HCT116 (cell line): Measurements from ENCODE around the gene USP54. TPM values are rescaled to one million over a fixed set of nuclear protein-coding genes. Genes with fewer than 3 reads are reported as not detected.

Experiments used
- ATAC-seq: fragments of 200-7000 bp; cut with Tn5 transposase; 2 replicates; pipeline ENCODE4 v1.9.1; 2020; ENCODE audit warnings: mild to moderate bottlenecking, moderate library complexity
- BruUV-seq: library from RNA; stranded (reverse); fragments of 400-500 nt; replicated peaks from 2 replicates; lab custom pipeline; 2021; lab: Mats Ljungman, UMichigan
- CTCF ChIA-PET: fragments of 300-600 bp; sonication (Branson Sonifier 250); formaldehyde crosslinking; loops from one replicate; lab custom pipeline; 2021; ENCODE audit warnings: antibody characterized with exemption; lab: Charles Lee
- POLR2A ChIA-PET: fragments of 300-600, 350-600 bp; sonication (Branson Sonifier 250); formaldehyde crosslinking; loops from one replicate; lab custom pipeline; 2021; ENCODE audit warnings: antibody characterized with exemption; lab: Charles Lee
- RAD21 ChIA-PET, 2 experiments: fragments of 300-600 bp; sonication (Branson Sonifier 250); formaldehyde crosslinking; loops; one replicate each; lab custom pipeline; 2023; ENCODE audit warnings: low total read pairs in 2 of 2; ENCODE audit not compliant: uncharacterized antibody in 2 of 2, unreplicated experiment in 2 of 2, low non-redundant PET in 1 of 2; lab: Charles Lee
- DNase-seq: peaks from one replicate; pipeline ENCODE4 v3.0.0-alpha.2; 2010; ENCODE audit warnings: low read depth, low spot score
- H2AFZ ChIP-seq: fragments of 200-600 bp; shearing (Covaris generic), sonication (generic); 2 replicates; pipeline ENCODE4 v1.6.1; 2017; ENCODE audit warnings: low read depth, mixed run types, mixed read lengths, antibody characterized with exemption, low read length; ENCODE audit not compliant: poor library complexity, severe bottlenecking
- H3K27ac ChIP-seq: 2 replicates; pipeline ENCODE4 v1.5.1; 2012; ENCODE audit warnings: low read depth, low read length
- H3K27me3 ChIP-seq: fragments of 200-600 bp; sonication (generic); 2 replicates; pipeline ENCODE4 v1.6.1; 2016; ENCODE audit warnings: mixed run types, low read length, mixed read lengths; ENCODE audit not compliant: insufficient read depth
- H3K36me3 ChIP-seq, 2 experiments: fragments of 200-500 bp in 1 of 2; fragments of 200-600 bp in 1 of 2; sonication (Bioruptor generic) in 1 of 2; sonication (generic) in 1 of 2; 2 replicates each; pipeline versions ENCODE4 v1.5.1 to v1.6.1; 2014 to 2016; ENCODE audit warnings: low read length in 2 of 2, inconsistent platforms in 1 of 2, mixed read lengths in 1 of 2, mixed run types in 1 of 2; ENCODE audit not compliant: insufficient read depth in 2 of 2, control insufficient read depth in 1 of 2
- H3K4me1 ChIP-seq, 2 experiments: fragments of 200-600 bp in 1 of 2; sonication (generic) in 1 of 2; 2 replicates each; pipeline versions ENCODE4 v1.5.1 to v1.6.1; 2012 to 2017; ENCODE audit warnings: low read length in 2 of 2, inconsistent platforms in 1 of 2, mild to moderate bottlenecking in 1 of 2, mixed read lengths in 1 of 2, mixed run types in 1 of 2, moderate library complexity in 1 of 2; ENCODE audit not compliant: insufficient read depth in 2 of 2, control insufficient read depth in 1 of 2
- H3K4me2 ChIP-seq: fragments of 200-600 bp; sonication (generic); 2 replicates; pipeline ENCODE4 v1.6.1; 2017; ENCODE audit warnings: mixed run types, low read length, mixed read lengths
- H3K4me3 ChIP-seq, 2 experiments: fragments of 200-600 bp in 1 of 2; sonication (generic) in 1 of 2; replicated peaks in 1 of 2; 2 replicates each; pipeline ENCODE4 v1.5.1; 2011 to 2016; ENCODE audit warnings: low read length in 2 of 2, control low read depth in 1 of 2, low read depth in 1 of 2, mild to moderate bottlenecking in 1 of 2, mixed read lengths in 1 of 2, mixed run types in 1 of 2
- H3K79me2 ChIP-seq: fragments of 200-600 bp; sonication (generic); 2 replicates; pipeline ENCODE4 v1.6.1; 2017; ENCODE audit warnings: mild to moderate bottlenecking, mixed run types, low read length, moderate library complexity, mixed read lengths; ENCODE audit not compliant: insufficient read depth
- H3K9ac ChIP-seq: fragments of 200-600 bp; sonication (generic); 2 replicates; pipeline ENCODE4 v1.6.1; 2016; ENCODE audit warnings: low read length, mixed read lengths
- H3K9me2 ChIP-seq: fragments of 200-600 bp; sonication (generic), shearing (Covaris generic); 2 replicates; pipeline ENCODE4 v1.6.1; 2017; ENCODE audit warnings: mixed run types, mild to moderate bottlenecking, moderate library complexity; ENCODE audit not compliant: insufficient read depth
- H3K9me3 ChIP-seq, 2 experiments: fragments of 200-500 bp in 1 of 2; fragments of 200-600 bp in 1 of 2; sonication (Bioruptor generic) in 1 of 2; sonication (generic) in 1 of 2; 2 replicates each; pipeline ENCODE4 v1.6.1; 2014 to 2017; ENCODE audit warnings: low read length in 2 of 2, mixed read lengths in 2 of 2, inconsistent platforms in 1 of 2, low read depth in 1 of 2, mild to moderate bottlenecking in 1 of 2, mixed run types in 1 of 2, moderate library complexity in 1 of 2; ENCODE audit not compliant: control insufficient read depth in 1 of 2, insufficient read depth in 1 of 2
- H4K20me1 ChIP-seq: fragments of 200-600 bp; sonication (generic), shearing (Covaris generic); 2 replicates; pipeline ENCODE4 v1.6.1; 2017; ENCODE audit warnings: mixed run types, mild to moderate bottlenecking, moderate library complexity; ENCODE audit not compliant: insufficient read depth
- CBX3 ChIP-seq: IDR thresholded peaks from 2 replicates; pipeline ENCODE4 v1.6.1; 2012; ENCODE audit warnings: low read depth
- ELF1 ChIP-seq: IDR thresholded peaks from 2 replicates; pipeline ENCODE4 v1.6.1; 2012; ENCODE audit warnings: low read depth, borderline replicate concordance
- EZH2phosphoT487 ChIP-seq: fragments of 200-600 bp; IDR thresholded peaks from 2 replicates; pipeline ENCODE4 v1.6.1; 2018; ENCODE audit warnings: antibody characterized with exemption, borderline replicate concordance
- FOSL1 ChIP-seq: IDR thresholded peaks from 2 replicates; pipeline ENCODE4 v1.6.1; 2012; ENCODE audit warnings: low read depth
- JUND ChIP-seq: IDR thresholded peaks from 2 replicates; pipeline ENCODE4 v1.6.1; 2012
- POLR2A ChIP-seq: IDR thresholded peaks from 2 replicates; pipeline ENCODE4 v1.7.0; 2011; ENCODE audit warnings: borderline replicate concordance; ENCODE audit not compliant: insufficient read depth, insufficient read length; ENCODE audit errors: extremely low read depth
- POLR2AphosphoS5 ChIP-seq: IDR thresholded peaks from 2 replicates; pipeline ENCODE4 v1.6.1; 2011; ENCODE audit warnings: mild to moderate bottlenecking, low read depth, low read length, moderate library complexity
- RAD21 ChIP-seq: IDR thresholded peaks from 2 replicates; pipeline ENCODE4 v1.6.1; 2012; ENCODE audit warnings: low read depth, mild to moderate bottlenecking
- SIN3A ChIP-seq: IDR thresholded peaks from 2 replicates; pipeline ENCODE4 v1.6.1; 2012; ENCODE audit warnings: low read depth
- SP1 ChIP-seq: IDR thresholded peaks from 2 replicates; pipeline ENCODE4 v1.6.1; 2012; ENCODE audit warnings: low read depth
- SRF ChIP-seq: IDR thresholded peaks from 2 replicates; pipeline ENCODE4 v1.6.1; 2012; ENCODE audit warnings: low read depth
- TCF7L2 ChIP-seq: IDR thresholded peaks from 2 replicates; pipeline ENCODE4 v1.7.0; 2011; ENCODE audit warnings: borderline replicate concordance, inconsistent platforms; ENCODE audit not compliant: insufficient read depth, insufficient read length; ENCODE audit errors: extremely low read depth
- YY1 ChIP-seq: IDR thresholded peaks from 2 replicates; pipeline ENCODE4 v1.6.1; 2011; ENCODE audit warnings: low read length, low read depth, moderate library complexity, mild to moderate bottlenecking; ENCODE audit not compliant: insufficient replicate concordance; ENCODE audit errors: extremely low read depth
- ZFX ChIP-seq: fragments of 450-650 bp; IDR thresholded peaks from 2 replicates; pipeline ENCODE4 v1.6.1; 2017
- ZNF274 ChIP-seq: fragments of 200-500 bp; sonication (Bioruptor generic); IDR thresholded peaks from 2 replicates; pipeline ENCODE4 v1.6.1; 2014; ENCODE audit warnings: mild to moderate bottlenecking, low read depth, low read length, inconsistent platforms
- intact Hi-C: fragments of 100-400 bp; cut with micrococcal nuclease; formaldehyde crosslinking; loops from 2 replicates; pipeline ENCODE4 v1.10.0; 2022
- total RNA-seq: library from RNA; stranded (reverse); gene quantifications from one replicate; pipeline ENCODE4 v1.2.1, GENCODE V29; 2021; ENCODE audit not compliant: unreplicated experiment
- TF ChIP-seq, protein P1 (sequence below): IDR thresholded peaks from 2 replicates; pipeline ENCODE4 v1.6.1; 2012; ENCODE audit warnings: low read depth
- TF ChIP-seq, protein P2 (sequence below): IDR thresholded peaks from 2 replicates; pipeline ENCODE4 v1.6.1; 2011; ENCODE audit warnings: mild to moderate bottlenecking, low read length, moderate library complexity; ENCODE audit not compliant: insufficient replicate concordance; ENCODE audit errors: extremely low read depth
- TF ChIP-seq, protein P3 (sequence below): IDR thresholded peaks from 2 replicates; pipeline ENCODE4 v1.6.1; 2012
- TF ChIP-seq, protein P4 (sequence below), 3 experiments: fragments of 200-600 bp in 1 of 3; sonication (generic) in 1 of 3; IDR thresholded peaks in 2 of 3; conservative IDR thresholded peaks in 1 of 3; 2 replicates each; pipeline ENCODE4 v1.5.1; 2012 to 2017; ENCODE audit warnings: low read depth in 2 of 3, low read length in 2 of 3, antibody characterized with exemption in 1 of 3, borderline replicate concordance in 1 of 3, control low read depth in 1 of 3, mild to moderate bottlenecking in 1 of 3, mixed read lengths in 1 of 3, mixed run types in 1 of 3, moderate library complexity in 1 of 3; ENCODE audit not compliant: insufficient read depth in 1 of 3
- TF ChIP-seq, protein P5 (sequence below): IDR thresholded peaks from 2 replicates; pipeline ENCODE4 v1.6.1; 2012

The USP54 gene
- total RNA-seq, 1 experiment from 2014 or later: 28.0 TPM

DNA sequence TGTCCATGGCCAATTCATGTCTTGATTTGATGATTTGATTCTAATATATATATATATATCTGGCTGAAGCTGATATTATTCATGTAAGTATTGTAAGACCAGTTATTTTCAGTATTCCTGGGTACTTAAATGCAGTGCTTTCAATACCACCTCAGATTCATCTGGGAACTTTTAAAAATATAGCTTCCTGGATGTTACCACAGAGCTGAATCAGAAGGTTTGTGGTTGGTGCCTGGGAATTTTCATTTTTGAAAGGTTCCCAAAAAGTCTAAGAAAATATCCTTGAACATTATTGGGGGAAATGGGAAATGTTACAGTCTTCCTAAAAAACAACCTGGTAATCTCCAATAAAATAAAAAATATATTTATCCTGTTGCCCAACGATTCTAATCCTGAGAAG lies 84.7 kb downstream of the USP54 start:
- Histone ChIP-seq H3K9ac (no peak overlapping the region), H3K4me1 (no peaks in the 10 kb centered on the region), H3K4me2 (no peak overlapping the region), H3K9me3 (no peaks in the 10 kb centered on the region), H4K20me1 (no peaks in the 10 kb centered on the region), H3K4me3 (no peak overlapping the region), H3K27ac (no peak overlapping the region), H3K36me3 (no peaks in the 10 kb centered on the region), H3K9me2 (no peaks in the 10 kb centered on the region), H3K79me2 (no peaks in the 10 kb centered on the region), H3K27me3 (no peaks in the 10 kb centered on the region), H2AFZ (no peak overlapping the region)
- ChIA-PET POLR2A (no interaction called here), CTCF (no interaction called here), RAD21 (no interaction called here)
- TF ChIP-seq, protein P1, sequence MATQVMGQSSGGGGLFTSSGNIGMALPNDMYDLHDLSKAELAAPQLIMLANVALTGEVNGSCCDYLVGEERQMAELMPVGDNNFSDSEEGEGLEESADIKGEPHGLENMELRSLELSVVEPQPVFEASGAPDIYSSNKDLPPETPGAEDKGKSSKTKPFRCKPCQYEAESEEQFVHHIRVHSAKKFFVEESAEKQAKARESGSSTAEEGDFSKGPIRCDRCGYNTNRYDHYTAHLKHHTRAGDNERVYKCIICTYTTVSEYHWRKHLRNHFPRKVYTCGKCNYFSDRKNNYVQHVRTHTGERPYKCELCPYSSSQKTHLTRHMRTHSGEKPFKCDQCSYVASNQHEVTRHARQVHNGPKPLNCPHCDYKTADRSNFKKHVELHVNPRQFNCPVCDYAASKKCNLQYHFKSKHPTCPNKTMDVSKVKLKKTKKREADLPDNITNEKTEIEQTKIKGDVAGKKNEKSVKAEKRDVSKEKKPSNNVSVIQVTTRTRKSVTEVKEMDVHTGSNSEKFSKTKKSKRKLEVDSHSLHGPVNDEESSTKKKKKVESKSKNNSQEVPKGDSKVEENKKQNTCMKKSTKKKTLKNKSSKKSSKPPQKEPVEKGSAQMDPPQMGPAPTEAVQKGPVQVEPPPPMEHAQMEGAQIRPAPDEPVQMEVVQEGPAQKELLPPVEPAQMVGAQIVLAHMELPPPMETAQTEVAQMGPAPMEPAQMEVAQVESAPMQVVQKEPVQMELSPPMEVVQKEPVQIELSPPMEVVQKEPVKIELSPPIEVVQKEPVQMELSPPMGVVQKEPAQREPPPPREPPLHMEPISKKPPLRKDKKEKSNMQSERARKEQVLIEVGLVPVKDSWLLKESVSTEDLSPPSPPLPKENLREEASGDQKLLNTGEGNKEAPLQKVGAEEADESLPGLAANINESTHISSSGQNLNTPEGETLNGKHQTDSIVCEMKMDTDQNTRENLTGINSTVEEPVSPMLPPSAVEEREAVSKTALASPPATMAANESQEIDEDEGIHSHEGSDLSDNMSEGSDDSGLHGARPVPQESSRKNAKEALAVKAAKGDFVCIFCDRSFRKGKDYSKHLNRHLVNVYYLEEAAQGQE: no peak
- TF ChIP-seq SRF (no peak), RAD21 (no peak), POLR2AphosphoS5 (no peak), TCF7L2 (no peak), FOSL1 (no peak), EZH2phosphoT487 (no peak), SP1 (no peak), CBX3 (no peak), ZNF274 (no peak), ELF1 (no peak), SIN3A (no peak), JUND (no peak), ZFX (no peak), POLR2A (no peak), YY1 (no peak)
- TF ChIP-seq, protein P2, sequence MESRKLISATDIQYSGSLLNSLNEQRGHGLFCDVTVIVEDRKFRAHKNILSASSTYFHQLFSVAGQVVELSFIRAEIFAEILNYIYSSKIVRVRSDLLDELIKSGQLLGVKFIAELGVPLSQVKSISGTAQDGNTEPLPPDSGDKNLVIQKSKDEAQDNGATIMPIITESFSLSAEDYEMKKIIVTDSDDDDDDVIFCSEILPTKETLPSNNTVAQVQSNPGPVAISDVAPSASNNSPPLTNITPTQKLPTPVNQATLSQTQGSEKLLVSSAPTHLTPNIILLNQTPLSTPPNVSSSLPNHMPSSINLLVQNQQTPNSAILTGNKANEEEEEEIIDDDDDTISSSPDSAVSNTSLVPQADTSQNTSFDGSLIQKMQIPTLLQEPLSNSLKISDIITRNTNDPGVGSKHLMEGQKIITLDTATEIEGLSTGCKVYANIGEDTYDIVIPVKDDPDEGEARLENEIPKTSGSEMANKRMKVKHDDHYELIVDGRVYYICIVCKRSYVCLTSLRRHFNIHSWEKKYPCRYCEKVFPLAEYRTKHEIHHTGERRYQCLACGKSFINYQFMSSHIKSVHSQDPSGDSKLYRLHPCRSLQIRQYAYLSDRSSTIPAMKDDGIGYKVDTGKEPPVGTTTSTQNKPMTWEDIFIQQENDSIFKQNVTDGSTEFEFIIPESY: no peak
- TF ChIP-seq, protein P3, sequence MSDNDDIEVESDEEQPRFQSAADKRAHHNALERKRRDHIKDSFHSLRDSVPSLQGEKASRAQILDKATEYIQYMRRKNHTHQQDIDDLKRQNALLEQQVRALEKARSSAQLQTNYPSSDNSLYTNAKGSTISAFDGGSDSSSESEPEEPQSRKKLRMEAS: no peak
- TF ChIP-seq, protein P4, sequence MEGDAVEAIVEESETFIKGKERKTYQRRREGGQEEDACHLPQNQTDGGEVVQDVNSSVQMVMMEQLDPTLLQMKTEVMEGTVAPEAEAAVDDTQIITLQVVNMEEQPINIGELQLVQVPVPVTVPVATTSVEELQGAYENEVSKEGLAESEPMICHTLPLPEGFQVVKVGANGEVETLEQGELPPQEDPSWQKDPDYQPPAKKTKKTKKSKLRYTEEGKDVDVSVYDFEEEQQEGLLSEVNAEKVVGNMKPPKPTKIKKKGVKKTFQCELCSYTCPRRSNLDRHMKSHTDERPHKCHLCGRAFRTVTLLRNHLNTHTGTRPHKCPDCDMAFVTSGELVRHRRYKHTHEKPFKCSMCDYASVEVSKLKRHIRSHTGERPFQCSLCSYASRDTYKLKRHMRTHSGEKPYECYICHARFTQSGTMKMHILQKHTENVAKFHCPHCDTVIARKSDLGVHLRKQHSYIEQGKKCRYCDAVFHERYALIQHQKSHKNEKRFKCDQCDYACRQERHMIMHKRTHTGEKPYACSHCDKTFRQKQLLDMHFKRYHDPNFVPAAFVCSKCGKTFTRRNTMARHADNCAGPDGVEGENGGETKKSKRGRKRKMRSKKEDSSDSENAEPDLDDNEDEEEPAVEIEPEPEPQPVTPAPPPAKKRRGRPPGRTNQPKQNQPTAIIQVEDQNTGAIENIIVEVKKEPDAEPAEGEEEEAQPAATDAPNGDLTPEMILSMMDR (IDR thresholded peaks at IDR 0.05 in 2 of 3, conservative IDR thresholded peaks at IDR 0.05 in 1 of 3; ENCODE audit: borderline replicate concordance in 1 of 3, insufficient read depth in 1 of 3, low read depth in 2 of 3, low read length in 2 of 3): no peak
- TF ChIP-seq, protein P5, sequence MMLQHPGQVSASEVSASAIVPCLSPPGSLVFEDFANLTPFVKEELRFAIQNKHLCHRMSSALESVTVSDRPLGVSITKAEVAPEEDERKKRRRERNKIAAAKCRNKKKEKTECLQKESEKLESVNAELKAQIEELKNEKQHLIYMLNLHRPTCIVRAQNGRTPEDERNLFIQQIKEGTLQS: no peak
- DNase-seq (no peak), ATAC-seq (no peak)
- intact Hi-C loops: no loop called here
- no TSS peak for BruUV-seq
